ENCODE results near the gene PDZK1IP1.

The PDZK1IP1 gene

GRCh38 chr1:47184822-47185677, 4.8 kb downstream of the PDZK1IP1 start:
- Histone ChIP-seq H3K4me2 (ENCODE audit: insufficient read depth, low read length) (no peak overlapping the region), H4K20me1 (ENCODE audit: insufficient read depth, low read length) (no peaks in the 10 kb centered on the region), H3K36me3 (ENCODE audit: insufficient read depth, low read length) (no peaks in the 10 kb centered on the region), H3K27me3 (ENCODE audit: insufficient read depth, low read length, poor library complexity) (peaks cover 8% of the 10 kb centered on the region), H3K4me3 (ENCODE audit: low read depth in 1 of 2, low read length in 2 of 2) (no peak overlapping the region), H3K9ac (ENCODE audit: low read depth, low read length) (no peak overlapping the region), H3K4me1 (ENCODE audit: insufficient read depth, low read length) (no peaks in the 10 kb centered on the region), H3K27ac (ENCODE audit: low read length) (no peak overlapping the region), H3K9me3 (ENCODE audit: insufficient read depth, low read length, severe bottlenecking) (no peaks in the 10 kb centered on the region), H2AFZ (ENCODE audit: low read depth, low read length) (no peak overlapping the region), H3K79me2 (ENCODE audit: insufficient read depth, low read length) (no peaks in the 10 kb centered on the region)
- ATAC-seq (ENCODE audit: insufficient read depth, low read depth), result no peak
- TF ChIP-seq CTCF (IDR thresholded peaks at IDR 0.05; ENCODE audit: borderline replicate concordance, extremely low read depth, low read length, poor library complexity, severe bottlenecking) (no peak), EZH2 (IDR thresholded peaks at IDR 0.05; ENCODE audit: borderline replicate concordance, low read depth, low read length, severe bottlenecking) (no peak)
- DNase-seq, result no peak

GRCh38 chr1:47184090-47184821, 5.6 kb downstream of the PDZK1IP1 start:
- ATAC-seq (ENCODE audit: insufficient read depth, low read depth), result no peak
- TF ChIP-seq EZH2 (IDR thresholded peaks at IDR 0.05; ENCODE audit: borderline replicate concordance, low read depth, low read length, severe bottlenecking) (no peak), CTCF (IDR thresholded peaks at IDR 0.05; ENCODE audit: borderline replicate concordance, extremely low read depth, low read length, poor library complexity, severe bottlenecking) (no peak)
- H4K20me1 ChIP-seq (ENCODE audit: insufficient read depth, low read length), result no peaks in the 10 kb centered on the region

GRCh38 chr1:47183308-47184089, 6.3 kb downstream of the PDZK1IP1 start:
- Histone ChIP-seq H2AFZ (ENCODE audit: low read depth, low read length) (no peak overlapping the region), H3K79me2 (ENCODE audit: insufficient read depth, low read length) (no peaks in the 10 kb centered on the region), H3K4me2 (ENCODE audit: insufficient read depth, low read length) (no peak overlapping the region), H3K4me1 (ENCODE audit: insufficient read depth, low read length) (peaks cover 13% of the 10 kb centered on the region), H4K20me1 (ENCODE audit: insufficient read depth, low read length) (no peaks in the 10 kb centered on the region), H3K27me3 (ENCODE audit: insufficient read depth, low read length, poor library complexity) (peaks cover 8% of the 10 kb centered on the region), H3K9me3 (ENCODE audit: insufficient read depth, low read length, severe bottlenecking) (no peaks in the 10 kb centered on the region), H3K27ac (ENCODE audit: low read length) (no peak overlapping the region), H3K4me3 (ENCODE audit: low read depth in 1 of 2, low read length in 2 of 2) (no peak overlapping the region), H3K9ac (ENCODE audit: low read depth, low read length) (no peak overlapping the region), H3K36me3 (ENCODE audit: insufficient read depth, low read length) (no peaks in the 10 kb centered on the region)
- DNase-seq (no peak), ATAC-seq (ENCODE audit: insufficient read depth, low read depth) (no peak)
- TF ChIP-seq CTCF (IDR thresholded peaks at IDR 0.05; ENCODE audit: borderline replicate concordance, extremely low read depth, low read length, poor library complexity, severe bottlenecking) (no peak), EZH2 (IDR thresholded peaks at IDR 0.05; ENCODE audit: borderline replicate concordance, low read depth, low read length, severe bottlenecking) (no peak)

More at GRCh38 chr1:47184090-47184821, 5.6 kb downstream of the PDZK1IP1 start:
- Histone ChIP-seq H3K4me2 (ENCODE audit: insufficient read depth, low read length) (no peak overlapping the region), H3K36me3 (ENCODE audit: insufficient read depth, low read length) (no peaks in the 10 kb centered on the region), H3K4me1 (ENCODE audit: insufficient read depth, low read length) (peaks cover 7% of the 10 kb centered on the region), H3K79me2 (ENCODE audit: insufficient read depth, low read length) (no peaks in the 10 kb centered on the region), H3K27me3 (ENCODE audit: insufficient read depth, low read length, poor library complexity) (peaks cover 8% of the 10 kb centered on the region), H3K9ac (ENCODE audit: low read depth, low read length) (no peak overlapping the region), H2AFZ (ENCODE audit: low read depth, low read length) (no peak overlapping the region), H3K27ac (ENCODE audit: low read length) (no peak overlapping the region), H3K4me3 (ENCODE audit: low read depth in 1 of 2, low read length in 2 of 2) (no peak overlapping the region), H3K9me3 (ENCODE audit: insufficient read depth, low read length, severe bottlenecking) (no peaks in the 10 kb centered on the region)
- no peak for DNase-seq

All from DND-41 (cell line).